Panc1 (cell line): ENCODE measurements around the gene NXPH1.

ENCODE experiments used
- POLR2AphosphoS5 ChIP-seq: IDR thresholded peaks from 2 replicates; pipeline ENCODE4 v1.6.1; 2012; ENCODE audit warnings: mild to moderate bottlenecking, low read depth, low read length, moderate library complexity
- SIN3A ChIP-seq: IDR thresholded peaks from 2 replicates; pipeline ENCODE4 v1.6.1; 2012; ENCODE audit warnings: low read depth, mild to moderate bottlenecking, low read length, moderate library complexity, borderline replicate concordance; ENCODE audit not compliant: insufficient read depth
- TCF7L2 ChIP-seq: IDR thresholded peaks from 2 replicates; pipeline ENCODE4 v1.6.1; 2011; ENCODE audit warnings: mild to moderate bottlenecking, low read depth, low read length, inconsistent platforms
- TF ChIP-seq, protein P1 (sequence below): fragments of 450-650 bp; IDR thresholded peaks from 2 replicates; pipeline ENCODE4 v1.5.1; 2017; ENCODE audit warnings: mild to moderate bottlenecking
- TF ChIP-seq, protein P2 (sequence below), 2 experiments: IDR thresholded peaks; 2 replicates each; pipeline ENCODE4 v1.6.1; 2011 to 2012; ENCODE audit warnings: low read depth in 2 of 2, control low read depth in 1 of 2, low read length in 1 of 2, mild to moderate bottlenecking in 1 of 2, moderate library complexity in 1 of 2; ENCODE audit not compliant: insufficient read depth in 1 of 2

DNA sequence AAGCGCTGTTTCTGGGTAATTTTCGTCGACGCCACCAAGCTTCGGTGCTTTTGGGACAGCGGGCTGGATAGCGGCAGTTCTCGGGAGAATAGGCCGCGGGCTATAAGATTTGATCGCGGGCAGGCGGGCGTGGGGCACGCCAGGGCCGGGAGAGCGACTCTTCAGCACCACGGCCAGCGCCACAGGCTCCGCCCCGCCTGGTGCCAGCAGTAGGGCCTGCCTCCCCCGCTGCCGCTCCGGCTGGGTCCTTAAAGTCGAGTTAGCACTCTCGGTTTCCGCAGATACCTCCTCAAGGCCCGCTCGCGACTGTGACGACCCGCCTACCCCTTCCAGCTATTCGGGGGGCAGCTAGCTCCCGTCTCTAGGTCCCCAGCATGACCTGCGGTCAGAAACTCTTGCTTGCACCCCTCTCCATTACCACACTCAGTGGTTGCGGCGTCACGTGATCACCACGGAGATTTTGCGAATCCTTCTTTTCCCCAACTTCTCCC lies 9.4 kb downstream of the NXPH1 start:
- TF ChIP-seq POLR2AphosphoS5 = no peak
- TF ChIP-seq, protein P1, sequence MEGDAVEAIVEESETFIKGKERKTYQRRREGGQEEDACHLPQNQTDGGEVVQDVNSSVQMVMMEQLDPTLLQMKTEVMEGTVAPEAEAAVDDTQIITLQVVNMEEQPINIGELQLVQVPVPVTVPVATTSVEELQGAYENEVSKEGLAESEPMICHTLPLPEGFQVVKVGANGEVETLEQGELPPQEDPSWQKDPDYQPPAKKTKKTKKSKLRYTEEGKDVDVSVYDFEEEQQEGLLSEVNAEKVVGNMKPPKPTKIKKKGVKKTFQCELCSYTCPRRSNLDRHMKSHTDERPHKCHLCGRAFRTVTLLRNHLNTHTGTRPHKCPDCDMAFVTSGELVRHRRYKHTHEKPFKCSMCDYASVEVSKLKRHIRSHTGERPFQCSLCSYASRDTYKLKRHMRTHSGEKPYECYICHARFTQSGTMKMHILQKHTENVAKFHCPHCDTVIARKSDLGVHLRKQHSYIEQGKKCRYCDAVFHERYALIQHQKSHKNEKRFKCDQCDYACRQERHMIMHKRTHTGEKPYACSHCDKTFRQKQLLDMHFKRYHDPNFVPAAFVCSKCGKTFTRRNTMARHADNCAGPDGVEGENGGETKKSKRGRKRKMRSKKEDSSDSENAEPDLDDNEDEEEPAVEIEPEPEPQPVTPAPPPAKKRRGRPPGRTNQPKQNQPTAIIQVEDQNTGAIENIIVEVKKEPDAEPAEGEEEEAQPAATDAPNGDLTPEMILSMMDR = no peak
- no peak for TF ChIP-seq SIN3A
- TF ChIP-seq, protein P2, sequence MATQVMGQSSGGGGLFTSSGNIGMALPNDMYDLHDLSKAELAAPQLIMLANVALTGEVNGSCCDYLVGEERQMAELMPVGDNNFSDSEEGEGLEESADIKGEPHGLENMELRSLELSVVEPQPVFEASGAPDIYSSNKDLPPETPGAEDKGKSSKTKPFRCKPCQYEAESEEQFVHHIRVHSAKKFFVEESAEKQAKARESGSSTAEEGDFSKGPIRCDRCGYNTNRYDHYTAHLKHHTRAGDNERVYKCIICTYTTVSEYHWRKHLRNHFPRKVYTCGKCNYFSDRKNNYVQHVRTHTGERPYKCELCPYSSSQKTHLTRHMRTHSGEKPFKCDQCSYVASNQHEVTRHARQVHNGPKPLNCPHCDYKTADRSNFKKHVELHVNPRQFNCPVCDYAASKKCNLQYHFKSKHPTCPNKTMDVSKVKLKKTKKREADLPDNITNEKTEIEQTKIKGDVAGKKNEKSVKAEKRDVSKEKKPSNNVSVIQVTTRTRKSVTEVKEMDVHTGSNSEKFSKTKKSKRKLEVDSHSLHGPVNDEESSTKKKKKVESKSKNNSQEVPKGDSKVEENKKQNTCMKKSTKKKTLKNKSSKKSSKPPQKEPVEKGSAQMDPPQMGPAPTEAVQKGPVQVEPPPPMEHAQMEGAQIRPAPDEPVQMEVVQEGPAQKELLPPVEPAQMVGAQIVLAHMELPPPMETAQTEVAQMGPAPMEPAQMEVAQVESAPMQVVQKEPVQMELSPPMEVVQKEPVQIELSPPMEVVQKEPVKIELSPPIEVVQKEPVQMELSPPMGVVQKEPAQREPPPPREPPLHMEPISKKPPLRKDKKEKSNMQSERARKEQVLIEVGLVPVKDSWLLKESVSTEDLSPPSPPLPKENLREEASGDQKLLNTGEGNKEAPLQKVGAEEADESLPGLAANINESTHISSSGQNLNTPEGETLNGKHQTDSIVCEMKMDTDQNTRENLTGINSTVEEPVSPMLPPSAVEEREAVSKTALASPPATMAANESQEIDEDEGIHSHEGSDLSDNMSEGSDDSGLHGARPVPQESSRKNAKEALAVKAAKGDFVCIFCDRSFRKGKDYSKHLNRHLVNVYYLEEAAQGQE (IDR thresholded peaks at IDR 0.05; ENCODE audit: insufficient read depth in 1 of 2, low read depth in 2 of 2, low read length in 1 of 2) = peak; percentile 72 to 79
- no peak for TF ChIP-seq TCF7L2
